ENCODE measurements around the gene SLC26A5.
A peak's percentile ranks its signal among the peaks of the same experiment; 100 is the strongest.

Gene SLC26A5

DNA sequence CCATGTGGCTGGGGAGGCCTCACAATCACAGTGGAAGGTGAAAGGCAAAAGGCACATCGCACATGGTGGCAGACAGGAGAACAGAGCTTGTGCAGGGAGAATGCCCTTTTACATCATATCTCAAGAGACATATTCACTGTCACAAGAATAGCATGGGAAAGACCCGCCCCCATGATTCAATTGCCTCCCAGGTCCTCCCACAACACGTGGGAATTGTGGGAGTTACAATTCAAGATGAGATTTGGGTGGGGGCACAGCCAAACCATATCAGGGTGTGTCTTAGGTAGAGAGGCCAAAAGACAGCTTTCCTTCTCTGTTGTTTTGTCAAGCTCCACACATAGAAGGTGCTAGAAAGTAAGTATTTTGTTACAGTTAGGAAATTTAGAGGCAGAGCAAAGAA, 20.8 kb upstream of the SLC26A5 start:
- no peak for DNase-seq (ENCODE audit: extremely low read depth, low read depth)
- no peak overlapping the region for H3K4me3 ChIP-seq (replicated peaks; ENCODE audit: low read depth, low read length)
- TF ChIP-seq CTCF (IDR thresholded peaks at IDR 0.05; ENCODE audit: low read depth, low read length, missing control alignments), result no peak

- no peak for DNase-seq (ENCODE audit: extremely low read depth, low read depth)
- no peak for TF ChIP-seq CTCF (IDR thresholded peaks at IDR 0.05; ENCODE audit: low read depth, low read length, missing control alignments)
- no peak overlapping the region for H3K4me3 ChIP-seq (replicated peaks; ENCODE audit: low read depth, low read length)
These were observed 16.4 kb upstream of the SLC26A5 start for GRCh38 chr7:103462358-103462757.

- peak; percentile 6 for DNase-seq (ENCODE audit: extremely low read depth, low read depth)
These were observed 1.3 kb upstream of the SLC26A5 start for GRCh38 chr7:103447073-103447960.

GRCh38 chr7:103445228-103446048, 569 bp downstream of the SLC26A5 start:
- no peak for DNase-seq (ENCODE audit: extremely low read depth, low read depth)
- no peak for TF ChIP-seq CTCF (IDR thresholded peaks at IDR 0.05; ENCODE audit: low read depth, low read length, missing control alignments)
- no peak overlapping the region for H3K4me3 ChIP-seq (replicated peaks; ENCODE audit: low read depth, low read length)

More at GRCh38 chr7:103447073-103447960, 1.3 kb upstream of the SLC26A5 start:
- TF ChIP-seq CTCF (IDR thresholded peaks at IDR 0.05; ENCODE audit: low read depth, low read length, missing control alignments), result peak; percentile 81
- no peak overlapping the region for H3K4me3 ChIP-seq (replicated peaks; ENCODE audit: low read depth, low read length)

- DNase-seq (ENCODE audit: extremely low read depth, low read depth), result no peak
- no peak overlapping the region for H3K4me3 ChIP-seq (replicated peaks; ENCODE audit: low read depth, low read length)
- TF ChIP-seq CTCF (IDR thresholded peaks at IDR 0.05; ENCODE audit: low read depth, low read length, missing control alignments), result no peak
These were observed 6.3 kb downstream of the SLC26A5 start for GRCh38 chr7:103439661-103440060.

GRCh38 chr7:103437623-103438022, 8.4 kb downstream of the SLC26A5 start:
- no peak for TF ChIP-seq CTCF (IDR thresholded peaks at IDR 0.05; ENCODE audit: low read depth, low read length, missing control alignments)
- DNase-seq (ENCODE audit: extremely low read depth, low read depth), result no peak
- H3K4me3 ChIP-seq (replicated peaks; ENCODE audit: low read depth, low read length), result no peak overlapping the region

Measured in HFF-Myc (cell line).